Transverse colon (tissue), 3 donors: ENCODE results near the gene ADAM21.

Experiments
- EP300 ChIP-seq: sonication (generic); formaldehyde crosslinking; IDR thresholded peaks from one replicate; pipeline ENCODE4 v1.6.1; 2017; ENCODE audit warnings: antibody characterized with exemption, low read depth
- POLR2A ChIP-seq: fragments of 450-650 bp; IDR thresholded peaks from one replicate; pipeline ENCODE4 v1.6.1; 2016; ENCODE audit warnings: antibody characterized with exemption, mild to moderate bottlenecking, moderate library complexity
- TF ChIP-seq, protein P1 (sequence below), 5 experiments: fragments of 200-600 bp in 3 of 5; fragments of 450-650 bp in 2 of 5; sonication (generic) in 3 of 5; IDR thresholded peaks; 1 replicate in 2 of 5; 2 replicates in 3 of 5; pipeline ENCODE4 v1.5.1; 2016 to 2017; ENCODE audit warnings: antibody characterized with exemption in 5 of 5, inconsistent platforms in 3 of 5, mild to moderate bottlenecking in 2 of 5, moderate library complexity in 1 of 5

DNA sequence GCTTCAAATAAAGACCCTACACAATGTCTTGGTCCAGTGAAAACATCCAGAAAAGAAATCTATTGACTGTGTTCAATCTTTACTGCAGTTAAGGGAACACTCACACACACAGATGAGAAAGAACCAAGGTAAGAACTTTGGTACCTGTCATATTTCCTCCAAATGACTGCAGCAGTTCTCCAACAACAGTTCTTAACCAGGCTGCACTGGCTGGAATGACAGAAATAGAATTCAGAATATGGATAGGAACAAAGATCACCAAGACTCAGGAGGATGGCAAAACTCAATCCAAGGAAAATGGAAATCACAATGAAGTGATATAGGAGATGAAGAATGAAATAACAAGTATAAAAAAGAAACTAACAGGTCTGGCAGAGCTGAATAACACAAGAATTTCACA is 46.2 kb downstream of the ADAM21 start:
- TF ChIP-seq, protein P1, sequence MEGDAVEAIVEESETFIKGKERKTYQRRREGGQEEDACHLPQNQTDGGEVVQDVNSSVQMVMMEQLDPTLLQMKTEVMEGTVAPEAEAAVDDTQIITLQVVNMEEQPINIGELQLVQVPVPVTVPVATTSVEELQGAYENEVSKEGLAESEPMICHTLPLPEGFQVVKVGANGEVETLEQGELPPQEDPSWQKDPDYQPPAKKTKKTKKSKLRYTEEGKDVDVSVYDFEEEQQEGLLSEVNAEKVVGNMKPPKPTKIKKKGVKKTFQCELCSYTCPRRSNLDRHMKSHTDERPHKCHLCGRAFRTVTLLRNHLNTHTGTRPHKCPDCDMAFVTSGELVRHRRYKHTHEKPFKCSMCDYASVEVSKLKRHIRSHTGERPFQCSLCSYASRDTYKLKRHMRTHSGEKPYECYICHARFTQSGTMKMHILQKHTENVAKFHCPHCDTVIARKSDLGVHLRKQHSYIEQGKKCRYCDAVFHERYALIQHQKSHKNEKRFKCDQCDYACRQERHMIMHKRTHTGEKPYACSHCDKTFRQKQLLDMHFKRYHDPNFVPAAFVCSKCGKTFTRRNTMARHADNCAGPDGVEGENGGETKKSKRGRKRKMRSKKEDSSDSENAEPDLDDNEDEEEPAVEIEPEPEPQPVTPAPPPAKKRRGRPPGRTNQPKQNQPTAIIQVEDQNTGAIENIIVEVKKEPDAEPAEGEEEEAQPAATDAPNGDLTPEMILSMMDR (IDR thresholded peaks at IDR 0.05), result no peak
- TF ChIP-seq POLR2A, result no peak
- no peak for TF ChIP-seq EP300
